Measurements from ENCODE around the gene FNBP1L. TPM values are rescaled to one million over a fixed set of nuclear protein-coding genes. Genes with fewer than 3 reads are reported as not detected.

Gene FNBP1L
- polyA plus RNA-seq, 1 donor (not counting 4 experiments of a cell fraction or from before 2014, with no cell fraction given) = 22.9 TPM

DNA sequence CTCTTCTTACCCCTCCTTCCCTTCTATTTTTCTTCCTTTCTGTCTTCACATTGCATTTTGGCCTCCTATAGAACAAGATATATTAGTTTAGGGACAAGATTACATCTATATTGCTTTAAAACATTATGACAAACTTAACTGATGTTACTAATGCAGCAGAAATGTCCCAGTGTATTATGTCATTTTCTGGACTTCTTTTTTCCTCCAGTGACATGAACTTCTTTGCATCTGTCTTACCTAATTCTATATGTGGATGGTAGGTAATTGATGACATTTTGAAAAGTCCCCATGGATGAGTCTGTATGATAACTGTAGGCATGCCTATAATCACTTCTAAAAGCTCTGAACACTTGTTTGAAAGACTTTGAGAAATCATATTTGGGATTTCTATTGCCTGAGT is 89.5 kb downstream of the FNBP1L start:
- H3K9me3 ChIP-seq (ENCODE audit: control insufficient read depth, low read depth, low read length) = no peaks in the 10 kb centered on the region
- H3K27ac ChIP-seq (ENCODE audit: control insufficient read depth, insufficient read depth, low read length) = no peak overlapping the region

DNA sequence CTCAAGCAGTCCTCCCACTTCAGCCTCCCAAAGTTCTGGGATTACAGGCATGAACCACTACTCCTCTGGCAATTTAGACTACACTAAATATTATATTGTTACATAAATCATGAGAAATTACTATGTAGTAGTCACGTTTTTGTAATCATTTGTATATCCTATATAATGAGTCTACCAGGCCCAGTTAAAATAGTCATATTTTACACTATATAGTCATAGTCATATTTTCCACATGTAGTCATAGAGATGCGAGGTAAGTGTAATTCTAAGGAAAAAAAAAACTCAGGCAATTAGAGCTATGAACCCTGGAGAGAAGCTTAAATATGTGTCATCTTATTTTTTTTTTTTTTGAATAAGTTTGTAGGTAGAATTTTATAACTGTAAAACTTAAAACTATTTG is 90.0 kb downstream of the FNBP1L start:
- Histone ChIP-seq H3K4me2 (ENCODE audit: control insufficient read depth, extremely low read depth, insufficient read depth, low read depth, low read length) (no peak overlapping the region), H3K4me3 (ENCODE audit: control insufficient read depth in 2 of 3, extremely low read depth in 1 of 3, insufficient read depth in 2 of 3, low read depth in 1 of 3, low read length in 3 of 3) (no peak overlapping the region), H3K9me1 (ENCODE audit: control insufficient read depth, extremely low read depth, insufficient read depth, low read length) (no peaks in the 10 kb centered on the region), H3K27me3 (ENCODE audit: control insufficient read depth, extremely low read depth, insufficient read depth, low read length) (no peaks in the 10 kb centered on the region), H3K79me2 (ENCODE audit: control insufficient read depth, insufficient read depth, low read length) (no peaks in the 10 kb centered on the region), H3K9me3 (ENCODE audit: control insufficient read depth, low read depth, low read length) (no peaks in the 10 kb centered on the region), H4K20me1 (ENCODE audit: control insufficient read depth, extremely low read depth, insufficient read depth, low read length) (no peaks in the 10 kb centered on the region), H2AFZ (ENCODE audit: control insufficient read depth, low read length) (no peak overlapping the region), H3K27ac (ENCODE audit: control insufficient read depth, insufficient read depth, low read length) (no peak overlapping the region), H3K36me3 (ENCODE audit: control insufficient read depth in 2 of 2, extremely low read depth in 1 of 2, insufficient read depth in 2 of 2, low read length in 2 of 2) (peaks cover 0 to 3% of the 10 kb centered on the region in 2 experiments), H3K4me1 (ENCODE audit: control insufficient read depth, extremely low read depth, insufficient read depth, low read length) (no peaks in the 10 kb centered on the region), H3K9ac (ENCODE audit: control insufficient read depth, extremely low read depth, insufficient read depth, low read length) (no peak overlapping the region)
- FAIRE-seq = no peak
- DNase-seq (ENCODE audit: low read depth, low spot score) = no peak
- dilution Hi-C loops (cut with MboI; ENCODE audit: extremely low pct_ligation_motif_present, low sequenced_read_pairs) = no loop called here
- TF ChIP-seq EZH2 (IDR thresholded peaks at IDR 0.05; ENCODE audit: low read length) = no peak
- TF ChIP-seq, protein P1, sequence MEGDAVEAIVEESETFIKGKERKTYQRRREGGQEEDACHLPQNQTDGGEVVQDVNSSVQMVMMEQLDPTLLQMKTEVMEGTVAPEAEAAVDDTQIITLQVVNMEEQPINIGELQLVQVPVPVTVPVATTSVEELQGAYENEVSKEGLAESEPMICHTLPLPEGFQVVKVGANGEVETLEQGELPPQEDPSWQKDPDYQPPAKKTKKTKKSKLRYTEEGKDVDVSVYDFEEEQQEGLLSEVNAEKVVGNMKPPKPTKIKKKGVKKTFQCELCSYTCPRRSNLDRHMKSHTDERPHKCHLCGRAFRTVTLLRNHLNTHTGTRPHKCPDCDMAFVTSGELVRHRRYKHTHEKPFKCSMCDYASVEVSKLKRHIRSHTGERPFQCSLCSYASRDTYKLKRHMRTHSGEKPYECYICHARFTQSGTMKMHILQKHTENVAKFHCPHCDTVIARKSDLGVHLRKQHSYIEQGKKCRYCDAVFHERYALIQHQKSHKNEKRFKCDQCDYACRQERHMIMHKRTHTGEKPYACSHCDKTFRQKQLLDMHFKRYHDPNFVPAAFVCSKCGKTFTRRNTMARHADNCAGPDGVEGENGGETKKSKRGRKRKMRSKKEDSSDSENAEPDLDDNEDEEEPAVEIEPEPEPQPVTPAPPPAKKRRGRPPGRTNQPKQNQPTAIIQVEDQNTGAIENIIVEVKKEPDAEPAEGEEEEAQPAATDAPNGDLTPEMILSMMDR (optimal IDR thresholded peaks at IDR 0.05 in 1 of 3, IDR thresholded peaks at IDR 0.05 in 1 of 3, conservative IDR thresholded peaks at IDR 0.05 in 1 of 3; ENCODE audit: extremely low read depth in 1 of 3, insufficient read depth in 2 of 3, low read length in 3 of 3) = no peak

More for the DNA sequence above, 89.5 kb downstream of the FNBP1L start:
- Histone ChIP-seq H3K36me3 (ENCODE audit: control insufficient read depth in 2 of 2, extremely low read depth in 1 of 2, insufficient read depth in 2 of 2, low read length in 2 of 2) (peaks cover 0 to 3% of the 10 kb centered on the region in 2 experiments), H3K4me2 (ENCODE audit: control insufficient read depth, extremely low read depth, insufficient read depth, low read depth, low read length) (no peak overlapping the region), H3K9me1 (ENCODE audit: control insufficient read depth, extremely low read depth, insufficient read depth, low read length) (no peaks in the 10 kb centered on the region), H3K9ac (ENCODE audit: control insufficient read depth, extremely low read depth, insufficient read depth, low read length) (no peak overlapping the region), H4K20me1 (ENCODE audit: control insufficient read depth, extremely low read depth, insufficient read depth, low read length) (no peaks in the 10 kb centered on the region), H3K27me3 (ENCODE audit: control insufficient read depth, extremely low read depth, insufficient read depth, low read length) (no peaks in the 10 kb centered on the region), H3K79me2 (ENCODE audit: control insufficient read depth, insufficient read depth, low read length) (no peaks in the 10 kb centered on the region), H2AFZ (ENCODE audit: control insufficient read depth, low read length) (no peak overlapping the region), H3K4me3 (ENCODE audit: control insufficient read depth in 2 of 3, extremely low read depth in 1 of 3, insufficient read depth in 2 of 3, low read depth in 1 of 3, low read length in 3 of 3) (no peak overlapping the region), H3K4me1 (ENCODE audit: control insufficient read depth, extremely low read depth, insufficient read depth, low read length) (no peaks in the 10 kb centered on the region)
- FAIRE-seq = no peak
- no peak for DNase-seq (ENCODE audit: low read depth, low spot score)
- TF ChIP-seq, protein P1 (optimal IDR thresholded peaks at IDR 0.05 in 1 of 3, IDR thresholded peaks at IDR 0.05 in 1 of 3, conservative IDR thresholded peaks at IDR 0.05 in 1 of 3; ENCODE audit: extremely low read depth in 1 of 3, insufficient read depth in 2 of 3, low read length in 3 of 3) = no peak
- TF ChIP-seq EZH2 (IDR thresholded peaks at IDR 0.05; ENCODE audit: low read length) = no peak
- dilution Hi-C loops (cut with MboI; ENCODE audit: extremely low pct_ligation_motif_present, low sequenced_read_pairs) = no loop called here
